Measurements from ENCODE around the gene SNCG. TPM values are rescaled to one million over a fixed set of nuclear protein-coding genes. Genes with fewer than 3 reads are reported as not detected.

The SNCG gene
- total and polyA plus RNA-seq, 2 experiments from 2014 or later, result 4.0 to 17.0 TPM

DNA sequence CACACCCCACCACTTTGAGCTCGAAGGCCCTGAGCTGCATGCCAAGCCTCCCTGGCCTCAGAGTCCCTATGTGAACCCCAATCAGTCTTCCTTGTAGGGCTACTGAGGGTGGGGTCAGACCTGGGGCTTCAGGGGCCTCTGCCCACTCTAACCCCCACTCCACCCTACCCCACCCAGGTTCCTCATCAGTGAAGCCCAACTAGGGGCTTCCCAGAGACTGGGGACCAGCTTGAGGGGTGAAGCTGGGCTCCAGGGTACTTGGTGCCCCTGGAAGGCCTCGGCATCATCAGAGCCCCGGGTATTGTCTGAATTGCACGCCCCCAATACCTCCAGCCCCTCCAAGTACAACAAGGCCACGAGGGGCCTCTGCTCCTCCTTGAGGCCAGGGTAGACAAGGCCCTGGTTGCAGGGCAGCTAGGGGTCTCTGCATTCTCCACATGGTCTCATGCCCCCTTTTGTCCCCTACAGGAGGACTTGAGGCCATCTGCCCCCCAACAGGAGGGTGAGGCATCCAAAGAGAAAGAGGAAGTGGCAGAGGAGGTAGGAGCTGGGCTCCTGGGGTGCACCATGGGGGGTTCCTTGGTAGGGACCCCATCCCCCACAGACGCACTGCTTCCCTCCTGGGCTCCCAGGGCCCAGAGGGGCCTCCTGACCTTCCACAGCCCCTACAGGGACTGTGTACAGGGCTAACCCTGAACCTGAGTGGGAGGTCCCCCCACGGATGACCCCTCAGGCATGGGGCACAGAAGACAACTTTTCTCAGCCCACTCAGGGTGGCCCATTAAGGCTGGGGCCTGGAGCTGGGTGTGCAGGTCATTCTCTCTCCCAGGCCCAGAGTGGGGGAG, 4.0 kb downstream of the SNCG start:
- Histone ChIP-seq H4K20me1 (replicated peaks; ENCODE audit: insufficient read depth) (no peaks in the 10 kb centered on the region), H3F3A (replicated peaks; ENCODE audit: low read depth) (0 out of 2 replicates have a peak, but pooled peaks cover 1% of the 10 kb centered on the region), H3K4me3 (no peak overlapping the region), H3K27ac (ENCODE audit: low read depth) (no peak overlapping the region), H3K4me2 (no peak overlapping the region), H3K4me1 (ENCODE audit: insufficient read depth) (peaks cover 42% of the 10 kb centered on the region), H2AFZ (no peak overlapping the region), H3K36me3 (ENCODE audit: insufficient read depth) (no peaks in the 10 kb centered on the region), H3K79me2 (replicated peaks; ENCODE audit: insufficient read depth) (no peaks in the 10 kb centered on the region), H3K27me3 (ENCODE audit: insufficient read depth) (no peaks in the 10 kb centered on the region), H3K9me2 (ENCODE audit: insufficient read depth) (no peaks in the 10 kb centered on the region)
- no peak overlapping the region for H3K4me3 Mint-ChIP-seq
- H3K27ac Mint-ChIP-seq, result no peak overlapping the region
- peaks cover 26% of the 10 kb centered on the region for H3K27me3 Mint-ChIP-seq (ENCODE audit: insufficient read depth, low read depth, poor library complexity)
- peaks cover 2% of the 10 kb centered on the region; the same call in 1 of the 3 replicates for H3K9me3 Mint-ChIP-seq
- TF ChIP-seq, protein P1, sequence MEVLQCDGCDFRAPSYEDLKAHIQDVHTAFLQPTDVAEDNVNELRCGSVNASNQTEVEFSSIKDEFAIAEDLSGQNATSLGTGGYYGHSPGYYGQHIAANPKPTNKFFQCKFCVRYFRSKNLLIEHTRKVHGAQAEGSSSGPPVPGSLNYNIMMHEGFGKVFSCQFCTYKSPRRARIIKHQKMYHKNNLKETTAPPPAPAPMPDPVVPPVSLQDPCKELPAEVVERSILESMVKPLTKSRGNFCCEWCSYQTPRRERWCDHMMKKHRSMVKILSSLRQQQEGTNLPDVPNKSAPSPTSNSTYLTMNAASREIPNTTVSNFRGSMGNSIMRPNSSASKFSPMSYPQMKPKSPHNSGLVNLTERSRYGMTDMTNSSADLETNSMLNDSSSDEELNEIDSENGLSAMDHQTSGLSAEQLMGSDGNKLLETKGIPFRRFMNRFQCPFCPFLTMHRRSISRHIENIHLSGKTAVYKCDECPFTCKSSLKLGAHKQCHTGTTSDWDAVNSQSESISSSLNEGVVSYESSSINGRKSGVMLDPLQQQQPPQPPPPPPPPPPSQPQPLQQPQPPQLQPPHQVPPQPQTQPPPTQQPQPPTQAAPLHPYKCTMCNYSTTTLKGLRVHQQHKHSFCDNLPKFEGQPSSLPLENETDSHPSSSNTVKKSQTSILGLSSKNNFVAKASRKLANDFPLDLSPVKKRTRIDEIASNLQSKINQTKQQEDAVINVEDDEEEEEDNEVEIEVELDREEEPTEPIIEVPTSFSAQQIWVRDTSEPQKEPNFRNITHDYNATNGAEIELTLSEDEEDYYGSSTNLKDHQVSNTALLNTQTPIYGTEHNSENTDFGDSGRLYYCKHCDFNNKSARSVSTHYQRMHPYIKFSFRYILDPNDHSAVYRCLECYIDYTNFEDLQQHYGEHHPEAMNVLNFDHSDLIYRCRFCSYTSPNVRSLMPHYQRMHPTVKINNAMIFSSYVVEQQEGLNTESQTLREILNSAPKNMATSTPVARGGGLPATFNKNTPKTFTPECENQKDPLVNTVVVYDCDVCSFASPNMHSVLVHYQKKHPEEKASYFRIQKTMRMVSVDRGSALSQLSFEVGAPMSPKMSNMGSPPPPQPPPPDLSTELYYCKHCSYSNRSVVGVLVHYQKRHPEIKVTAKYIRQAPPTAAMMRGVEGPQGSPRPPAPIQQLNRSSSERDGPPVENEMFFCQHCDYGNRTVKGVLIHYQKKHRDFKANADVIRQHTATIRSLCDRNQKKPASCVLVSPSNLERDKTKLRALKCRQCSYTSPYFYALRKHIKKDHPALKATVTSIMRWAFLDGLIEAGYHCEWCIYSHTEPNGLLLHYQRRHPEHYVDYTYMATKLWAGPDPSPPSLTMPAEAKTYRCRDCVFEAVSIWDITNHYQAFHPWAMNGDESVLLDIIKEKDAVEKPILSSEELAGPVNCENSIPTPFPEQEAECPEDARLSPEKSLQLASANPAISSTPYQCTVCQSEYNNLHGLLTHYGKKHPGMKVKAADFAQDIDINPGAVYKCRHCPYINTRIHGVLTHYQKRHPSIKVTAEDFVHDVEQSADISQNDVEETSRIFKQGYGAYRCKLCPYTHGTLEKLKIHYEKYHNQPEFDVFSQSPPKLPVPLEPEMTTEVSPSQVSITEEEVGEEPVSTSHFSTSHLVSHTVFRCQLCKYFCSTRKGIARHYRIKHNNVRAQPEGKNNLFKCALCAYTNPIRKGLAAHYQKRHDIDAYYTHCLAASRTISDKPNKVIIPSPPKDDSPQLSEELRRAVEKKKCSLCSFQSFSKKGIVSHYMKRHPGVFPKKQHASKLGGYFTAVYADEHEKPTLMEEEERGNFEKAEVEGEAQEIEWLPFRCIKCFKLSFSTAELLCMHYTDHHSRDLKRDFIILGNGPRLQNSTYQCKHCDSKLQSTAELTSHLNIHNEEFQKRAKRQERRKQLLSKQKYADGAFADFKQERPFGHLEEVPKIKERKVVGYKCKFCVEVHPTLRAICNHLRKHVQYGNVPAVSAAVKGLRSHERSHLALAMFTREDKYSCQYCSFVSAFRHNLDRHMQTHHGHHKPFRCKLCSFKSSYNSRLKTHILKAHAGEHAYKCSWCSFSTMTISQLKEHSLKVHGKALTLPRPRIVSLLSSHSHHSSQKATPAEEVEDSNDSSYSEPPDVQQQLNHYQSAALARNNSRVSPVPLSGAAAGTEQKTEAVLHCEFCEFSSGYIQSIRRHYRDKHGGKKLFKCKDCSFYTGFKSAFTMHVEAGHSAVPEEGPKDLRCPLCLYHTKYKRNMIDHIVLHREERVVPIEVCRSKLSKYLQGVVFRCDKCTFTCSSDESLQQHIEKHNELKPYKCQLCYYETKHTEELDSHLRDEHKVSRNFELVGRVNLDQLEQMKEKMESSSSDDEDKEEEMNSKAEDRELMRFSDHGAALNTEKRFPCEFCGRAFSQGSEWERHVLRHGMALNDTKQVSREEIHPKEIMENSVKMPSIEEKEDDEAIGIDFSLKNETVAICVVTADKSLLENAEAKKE (CRISPR knock-in tag; IDR thresholded peaks at IDR 0.05), result no peak
- TF ChIP-seq STAT1 (IDR thresholded peaks at IDR 0.05; ENCODE audit: unreplicated experiment) (no peak), ZNF114 (CRISPR knock-in tag; IDR thresholded peaks at IDR 0.05) (no peak), EZH2phosphoT487 (IDR thresholded peaks at IDR 0.05; ENCODE audit: unreplicated experiment) (no peak), JUNB (IDR thresholded peaks at IDR 0.05; ENCODE audit: unreplicated experiment) (no peak), EZH2 (IDR thresholded peaks at IDR 0.05; ENCODE audit: low read depth, unreplicated experiment) (no peak), POLR2AphosphoS5 (IDR thresholded peaks at IDR 0.05; ENCODE audit: low read depth) (no peak), NANOG (IDR thresholded peaks at IDR 0.05; ENCODE audit: borderline replicate concordance) (no peak), CREB1 (CRISPR knock-in tag; IDR thresholded peaks at IDR 0.05; ENCODE audit: low read depth) (no peak), ZNF331 (CRISPR knock-in tag; IDR thresholded peaks at IDR 0.05; ENCODE audit: low read depth) (no peak)
- TF ChIP-seq, protein P2, sequence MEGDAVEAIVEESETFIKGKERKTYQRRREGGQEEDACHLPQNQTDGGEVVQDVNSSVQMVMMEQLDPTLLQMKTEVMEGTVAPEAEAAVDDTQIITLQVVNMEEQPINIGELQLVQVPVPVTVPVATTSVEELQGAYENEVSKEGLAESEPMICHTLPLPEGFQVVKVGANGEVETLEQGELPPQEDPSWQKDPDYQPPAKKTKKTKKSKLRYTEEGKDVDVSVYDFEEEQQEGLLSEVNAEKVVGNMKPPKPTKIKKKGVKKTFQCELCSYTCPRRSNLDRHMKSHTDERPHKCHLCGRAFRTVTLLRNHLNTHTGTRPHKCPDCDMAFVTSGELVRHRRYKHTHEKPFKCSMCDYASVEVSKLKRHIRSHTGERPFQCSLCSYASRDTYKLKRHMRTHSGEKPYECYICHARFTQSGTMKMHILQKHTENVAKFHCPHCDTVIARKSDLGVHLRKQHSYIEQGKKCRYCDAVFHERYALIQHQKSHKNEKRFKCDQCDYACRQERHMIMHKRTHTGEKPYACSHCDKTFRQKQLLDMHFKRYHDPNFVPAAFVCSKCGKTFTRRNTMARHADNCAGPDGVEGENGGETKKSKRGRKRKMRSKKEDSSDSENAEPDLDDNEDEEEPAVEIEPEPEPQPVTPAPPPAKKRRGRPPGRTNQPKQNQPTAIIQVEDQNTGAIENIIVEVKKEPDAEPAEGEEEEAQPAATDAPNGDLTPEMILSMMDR (conservative IDR thresholded peaks at IDR 0.05; ENCODE audit: low read depth in 2 of 2), result no peak
- TF ChIP-seq, protein P3, sequence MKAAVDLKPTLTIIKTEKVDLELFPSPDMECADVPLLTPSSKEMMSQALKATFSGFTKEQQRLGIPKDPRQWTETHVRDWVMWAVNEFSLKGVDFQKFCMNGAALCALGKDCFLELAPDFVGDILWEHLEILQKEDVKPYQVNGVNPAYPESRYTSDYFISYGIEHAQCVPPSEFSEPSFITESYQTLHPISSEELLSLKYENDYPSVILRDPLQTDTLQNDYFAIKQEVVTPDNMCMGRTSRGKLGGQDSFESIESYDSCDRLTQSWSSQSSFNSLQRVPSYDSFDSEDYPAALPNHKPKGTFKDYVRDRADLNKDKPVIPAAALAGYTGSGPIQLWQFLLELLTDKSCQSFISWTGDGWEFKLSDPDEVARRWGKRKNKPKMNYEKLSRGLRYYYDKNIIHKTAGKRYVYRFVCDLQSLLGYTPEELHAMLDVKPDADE (IDR thresholded peaks at IDR 0.05), result no peak
- TF ChIP-seq, protein P4, sequence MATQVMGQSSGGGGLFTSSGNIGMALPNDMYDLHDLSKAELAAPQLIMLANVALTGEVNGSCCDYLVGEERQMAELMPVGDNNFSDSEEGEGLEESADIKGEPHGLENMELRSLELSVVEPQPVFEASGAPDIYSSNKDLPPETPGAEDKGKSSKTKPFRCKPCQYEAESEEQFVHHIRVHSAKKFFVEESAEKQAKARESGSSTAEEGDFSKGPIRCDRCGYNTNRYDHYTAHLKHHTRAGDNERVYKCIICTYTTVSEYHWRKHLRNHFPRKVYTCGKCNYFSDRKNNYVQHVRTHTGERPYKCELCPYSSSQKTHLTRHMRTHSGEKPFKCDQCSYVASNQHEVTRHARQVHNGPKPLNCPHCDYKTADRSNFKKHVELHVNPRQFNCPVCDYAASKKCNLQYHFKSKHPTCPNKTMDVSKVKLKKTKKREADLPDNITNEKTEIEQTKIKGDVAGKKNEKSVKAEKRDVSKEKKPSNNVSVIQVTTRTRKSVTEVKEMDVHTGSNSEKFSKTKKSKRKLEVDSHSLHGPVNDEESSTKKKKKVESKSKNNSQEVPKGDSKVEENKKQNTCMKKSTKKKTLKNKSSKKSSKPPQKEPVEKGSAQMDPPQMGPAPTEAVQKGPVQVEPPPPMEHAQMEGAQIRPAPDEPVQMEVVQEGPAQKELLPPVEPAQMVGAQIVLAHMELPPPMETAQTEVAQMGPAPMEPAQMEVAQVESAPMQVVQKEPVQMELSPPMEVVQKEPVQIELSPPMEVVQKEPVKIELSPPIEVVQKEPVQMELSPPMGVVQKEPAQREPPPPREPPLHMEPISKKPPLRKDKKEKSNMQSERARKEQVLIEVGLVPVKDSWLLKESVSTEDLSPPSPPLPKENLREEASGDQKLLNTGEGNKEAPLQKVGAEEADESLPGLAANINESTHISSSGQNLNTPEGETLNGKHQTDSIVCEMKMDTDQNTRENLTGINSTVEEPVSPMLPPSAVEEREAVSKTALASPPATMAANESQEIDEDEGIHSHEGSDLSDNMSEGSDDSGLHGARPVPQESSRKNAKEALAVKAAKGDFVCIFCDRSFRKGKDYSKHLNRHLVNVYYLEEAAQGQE (IDR thresholded peaks at IDR 0.05; ENCODE audit: unreplicated experiment), result no peak
- H3K4me1 Mint-ChIP-seq, result peaks cover 36% of the 10 kb centered on the region
- DNase-seq (ENCODE audit: low spot score) (no peak), ATAC-seq (no peak)
- no peaks in the 10 kb centered on the region for H3K36me3 Mint-ChIP-seq (ENCODE audit: low read depth)
